Sciatic nerve (tissue), 2 donors: ENCODE measurements around the gene MORF4L1. TPM values are rescaled to one million over a fixed set of nuclear protein-coding genes. Genes with fewer than 3 reads are reported as not detected.

Experiments used
- ATAC-seq: fragments of 200-7000 bp; cut with Tn5 transposase; one replicate; pipeline ENCODE4 v1.9.1; 2020; ENCODE audit warnings: mild to moderate bottlenecking, moderate library complexity
- DNase-seq: peaks from one replicate; pipeline ENCODE4 v3.0.0-alpha.2; 2020; ENCODE audit warnings: low spot score
- intact Hi-C: fragments of 100-400 bp; cut with DNase I; formaldehyde crosslinking; loops from one replicate; pipeline ENCODE4 v1.14.2; 2022
- total RNA-seq: library from RNA; stranded (reverse); fragmentation: NEBNext Ultra II Directional; extraction: Animal tissue kit (Norgen Biotek cat#: 25700); gene quantifications from one replicate; pipeline ENCODE4 v1.2.1, GENCODE V29; 2021
- donor health status: DM: no; HTN: no; CAD: no.
- donor health status: DM: no; HTN: no; CAD: no.

The MORF4L1 gene
- total RNA-seq, 1 donor from 2014 or later, result 342 TPM

DNA sequence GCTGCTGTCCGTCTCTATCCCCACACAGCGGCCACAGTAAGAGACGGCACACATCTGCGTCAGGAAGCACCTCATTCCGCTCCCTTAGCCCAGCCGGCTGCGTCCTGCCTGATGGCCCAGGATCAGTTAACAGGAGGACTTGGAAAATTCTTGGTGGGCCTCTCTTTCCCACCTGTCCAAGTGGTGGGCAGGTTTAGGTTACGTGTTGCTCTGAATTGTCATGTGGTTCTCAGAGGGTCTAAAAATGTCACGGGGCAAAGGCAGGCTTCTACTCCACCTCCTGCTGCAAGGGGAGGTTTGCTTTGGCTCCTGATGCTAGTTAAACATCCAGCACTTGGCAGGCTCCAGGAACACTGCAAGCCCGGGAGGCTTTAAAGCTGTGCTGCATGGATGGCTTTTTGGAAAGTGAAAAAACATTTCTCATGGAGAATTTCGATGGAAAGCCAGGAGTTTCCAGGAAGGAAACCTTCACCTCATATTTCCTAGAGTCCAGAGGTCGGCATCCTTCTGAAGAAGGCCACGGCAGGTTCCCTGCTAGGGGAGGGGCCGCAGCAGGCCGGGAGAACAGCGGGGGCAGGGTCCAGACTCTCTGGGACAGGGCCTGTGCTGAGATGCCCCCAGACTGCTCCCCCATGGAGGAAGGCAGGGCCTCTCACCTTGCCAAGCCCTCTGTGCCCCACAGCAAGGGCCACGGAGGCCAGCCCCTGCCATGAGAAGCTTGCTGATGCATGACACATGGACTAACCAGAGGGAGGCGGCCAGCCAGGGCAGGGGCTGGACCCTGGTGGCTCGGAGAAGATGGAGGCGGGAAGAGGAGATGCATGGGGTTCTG is 61.3 kb downstream of the MORF4L1 start:
- DNase-seq, result no peak
- ATAC-seq, result peak; percentile 77
- intact Hi-C loops, result no loop called here

DNA sequence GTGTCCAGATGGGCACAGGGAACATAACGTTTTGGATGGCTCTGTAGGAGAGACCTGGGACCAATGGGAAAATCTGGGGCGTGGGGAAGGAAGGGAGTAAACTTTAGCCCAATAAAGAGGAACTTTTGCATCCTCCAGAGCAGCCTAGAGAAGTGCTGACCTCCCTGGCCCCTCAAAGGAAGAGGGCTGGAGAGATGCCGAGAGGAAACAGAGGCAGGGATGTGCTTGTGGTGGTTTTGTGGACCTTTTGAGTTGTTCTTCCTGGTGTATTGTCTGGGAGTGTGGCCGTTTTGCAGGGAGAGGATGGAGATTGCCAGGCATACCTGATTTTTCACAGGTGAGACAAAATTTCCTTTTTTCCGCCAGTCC is 61.9 kb downstream of the MORF4L1 start:
- DNase-seq (no peak), ATAC-seq (no peak)
- intact Hi-C loops, result no loop called here

DNA sequence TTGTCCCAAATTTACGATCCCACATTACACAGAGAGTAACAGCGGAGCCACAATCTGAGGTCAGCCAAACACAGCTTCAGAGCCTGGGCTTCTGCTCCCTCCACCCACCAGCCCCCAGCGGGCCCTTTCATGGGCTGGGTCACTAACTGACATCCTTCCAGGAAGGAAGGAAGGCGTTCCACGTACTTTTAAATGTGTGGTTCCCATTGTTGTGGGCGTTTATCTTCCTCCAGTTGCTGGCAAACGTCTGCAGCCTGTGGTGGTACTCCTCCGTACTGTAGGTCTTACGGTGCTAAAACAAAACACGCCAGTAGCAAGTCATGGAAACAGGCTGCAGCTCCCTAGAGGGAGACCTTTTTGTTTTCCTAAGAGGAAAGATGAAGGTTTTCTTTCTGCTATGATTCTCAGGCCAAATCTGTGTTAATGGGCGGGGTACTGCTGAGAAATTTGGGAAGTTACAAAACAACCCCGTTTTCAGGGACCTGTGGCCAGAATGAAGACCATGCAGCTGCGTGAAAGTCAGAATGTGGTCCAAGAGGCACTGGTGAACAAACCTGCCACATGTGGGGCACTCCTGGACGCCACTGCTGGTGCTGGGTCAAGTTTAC is 64.5 kb downstream of the MORF4L1 start:
- ATAC-seq (peak; percentile 76), DNase-seq (no peak)
- intact Hi-C loops, result no loop called here

DNA sequence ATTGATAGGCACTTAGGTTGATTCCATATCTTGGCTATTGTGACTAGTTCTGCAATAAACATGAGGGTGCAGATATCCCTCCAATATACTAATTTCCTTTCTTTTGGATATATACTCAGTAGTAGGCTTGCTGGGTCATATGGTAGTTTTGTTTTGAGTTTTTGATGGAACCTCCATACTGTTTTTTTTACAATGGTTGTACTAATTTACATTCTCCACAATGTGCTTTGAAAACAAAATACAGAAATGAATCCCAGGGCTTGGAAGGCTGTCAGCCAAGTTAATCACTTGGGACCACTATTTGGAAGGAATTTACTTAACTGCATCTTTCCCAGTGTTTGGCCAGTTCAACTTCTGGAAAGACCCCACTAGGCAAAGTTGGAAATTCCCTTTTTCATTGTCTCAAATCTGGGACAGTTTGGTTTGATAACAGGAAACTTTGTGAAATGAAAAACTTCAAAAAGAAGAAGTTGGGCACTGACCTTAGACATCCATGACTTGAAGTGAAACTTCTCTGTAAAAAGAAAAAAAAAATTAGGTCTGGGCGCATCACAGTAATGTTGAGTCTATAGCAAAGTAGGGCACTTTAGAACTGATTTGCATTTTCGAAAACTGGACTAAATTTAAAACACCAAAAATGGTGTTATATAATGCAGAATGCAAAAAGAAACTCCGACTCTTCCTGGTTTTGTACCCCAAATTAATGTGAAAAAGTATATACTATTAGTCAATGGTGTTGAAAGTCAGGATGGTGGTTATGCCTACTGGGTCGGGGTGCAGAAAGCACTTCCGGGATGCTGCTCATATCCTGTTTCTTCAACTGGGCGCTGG is 66.2 kb downstream of the MORF4L1 start:
- intact Hi-C loops, result no loop called here
- ATAC-seq (no peak), DNase-seq (no peak)

DNA sequence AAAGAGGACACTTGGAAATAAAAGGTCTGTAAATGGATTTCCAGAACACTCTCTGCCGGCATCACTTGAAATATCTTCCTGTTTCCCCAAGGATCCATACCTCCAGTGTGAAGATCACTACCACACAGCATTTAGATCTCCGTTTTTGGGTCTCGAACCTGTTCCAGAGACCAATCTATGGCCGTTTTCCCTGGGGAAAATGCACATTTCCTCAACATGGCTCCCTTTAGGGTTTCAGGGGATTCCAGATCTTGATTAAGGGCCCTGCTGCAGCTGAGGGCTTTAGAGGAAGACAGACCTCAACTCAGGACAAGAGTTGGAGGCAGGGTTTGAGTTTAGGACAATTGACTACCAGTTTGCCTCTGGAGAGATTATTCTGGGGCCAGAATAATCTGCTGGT is 70.1 kb downstream of the MORF4L1 start:
- no peak for ATAC-seq
- no peak for DNase-seq
- intact Hi-C loops, result no loop called here

DNA sequence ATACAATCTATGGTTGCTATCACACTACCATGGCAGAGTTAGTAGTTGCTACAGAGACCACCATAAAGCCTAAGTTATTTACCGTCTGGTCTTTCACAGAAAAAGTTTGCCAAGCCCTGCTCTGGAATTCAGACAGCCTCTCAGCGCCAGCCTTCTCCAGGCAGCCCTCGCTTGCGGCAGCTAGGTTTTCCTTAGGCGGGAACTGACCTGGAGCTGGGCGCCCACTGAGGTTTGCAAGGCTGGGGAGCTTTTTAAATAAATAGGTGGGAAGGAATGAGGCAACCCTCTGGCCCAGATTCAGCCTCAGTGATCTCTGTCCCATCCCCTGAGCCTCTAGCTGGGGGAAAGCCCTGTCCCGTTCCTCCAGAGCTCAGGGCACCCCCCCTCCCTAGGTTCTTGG is 71.0 kb downstream of the MORF4L1 start:
- DNase-seq (no peak), ATAC-seq (peak; percentile 41)
- intact Hi-C loops, result no loop called here

DNA sequence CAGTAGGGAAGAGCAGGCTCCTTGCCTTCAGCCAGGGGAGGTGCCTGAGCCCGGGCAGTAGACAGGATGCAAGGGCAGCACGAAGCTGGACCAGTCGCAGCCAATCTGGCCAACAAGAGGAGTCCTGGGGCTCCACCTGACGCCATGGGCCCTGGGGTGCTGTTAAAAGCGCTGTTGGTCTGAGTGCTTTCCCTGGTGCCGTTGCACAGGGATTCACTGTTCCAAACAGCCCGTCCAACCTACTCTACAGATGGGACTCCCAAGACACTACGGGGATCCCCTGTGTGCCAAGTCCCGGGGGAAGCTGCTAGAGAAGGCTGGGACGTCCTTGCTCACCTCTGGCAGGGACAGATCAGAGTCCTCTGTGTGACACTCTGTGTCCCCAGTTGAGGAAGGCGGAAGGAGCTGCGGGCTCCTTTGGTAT is 71.5 kb downstream of the MORF4L1 start:
- intact Hi-C loops, result no loop called here
- peak; percentile 53 for ATAC-seq
- DNase-seq, result no peak

DNA sequence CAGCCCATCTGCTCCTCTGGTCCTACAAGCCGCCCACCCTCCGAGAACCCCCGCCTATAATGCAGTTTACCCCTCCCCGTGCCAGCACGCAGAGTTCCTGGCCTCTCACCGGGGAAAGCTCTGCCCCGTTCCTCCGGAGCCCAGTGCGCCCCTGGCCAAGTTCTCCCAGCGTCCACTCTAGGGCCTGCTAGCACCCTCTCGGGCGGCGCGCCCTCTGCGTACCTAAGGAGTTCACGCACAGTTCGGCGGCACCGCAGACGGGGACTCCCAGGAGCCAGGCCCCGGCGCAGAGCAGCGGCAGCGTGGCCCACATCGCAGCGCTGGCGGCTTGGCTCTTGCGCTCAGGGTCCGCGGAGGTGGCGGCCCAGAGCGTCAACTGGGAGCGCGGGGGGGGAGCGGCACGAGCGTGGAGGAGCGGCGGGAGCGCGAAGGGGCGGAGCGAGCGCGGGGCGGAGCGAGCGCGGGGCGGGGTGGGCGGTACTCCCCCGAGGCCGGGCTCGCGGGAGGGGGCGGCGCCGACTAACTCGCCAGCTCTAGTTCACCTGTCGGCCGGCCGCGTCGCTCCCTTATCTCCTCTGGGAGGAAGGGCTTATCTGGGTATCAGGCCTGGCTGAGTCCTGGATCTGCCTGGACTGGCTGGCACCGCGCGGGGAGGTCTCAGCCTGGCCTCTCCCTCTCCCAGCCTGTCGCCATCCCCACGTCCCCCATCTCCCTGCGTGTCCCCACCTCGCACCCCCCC is 72.1 kb downstream of the MORF4L1 start, which contains the start of gene CTSH:
Gene CTSH (minus strand): TSS at position 378 of the 739 bp plus-strand sequence. CDS start 65 bp downstream, at position 313.
- DNase-seq (peak; percentile 85), ATAC-seq (peak; percentile 88)
- intact Hi-C loops, result no loop called here

DNA sequence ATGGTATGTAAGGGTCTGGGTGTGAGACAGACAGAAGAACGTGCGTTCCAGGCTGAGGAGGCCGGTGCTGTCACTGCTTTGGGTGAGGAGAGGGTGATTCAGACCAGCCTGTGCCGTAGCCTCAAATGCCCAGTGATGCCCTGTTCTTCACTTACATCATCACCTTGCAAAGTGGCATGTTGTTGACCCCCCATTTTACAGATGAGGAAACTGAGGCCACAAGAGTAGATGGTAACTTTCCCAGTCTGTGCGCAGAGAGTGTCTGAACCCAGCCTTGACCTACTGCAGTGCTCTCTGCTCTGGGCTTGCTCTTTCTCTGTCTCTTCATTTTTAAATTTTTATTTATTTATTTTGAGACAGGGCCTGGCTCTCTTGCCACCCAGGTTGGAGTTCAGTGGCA is 73.8 kb downstream of the MORF4L1 start:
- intact Hi-C loops, result no loop called here
- no peak for DNase-seq
- ATAC-seq, result no peak

DNA sequence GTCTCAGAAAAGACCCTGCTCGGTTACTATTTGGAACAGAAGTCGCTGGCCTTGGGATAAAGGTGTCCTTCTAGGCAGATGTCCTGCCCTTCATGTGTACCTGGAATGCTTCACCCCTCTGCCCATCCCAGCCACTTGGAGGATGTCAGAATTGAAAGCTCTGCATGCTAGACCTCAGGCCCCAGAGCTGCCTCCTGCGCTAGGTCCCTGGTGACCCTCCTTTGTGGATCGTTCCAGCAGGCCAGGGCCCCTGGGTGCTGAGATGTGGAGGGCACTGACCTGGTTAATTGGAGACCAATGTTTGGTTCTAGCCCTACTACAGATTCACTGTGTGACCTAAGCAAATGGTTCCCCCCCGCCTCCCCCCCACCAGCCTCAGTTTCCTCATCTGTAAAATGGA is 74.8 kb downstream of the MORF4L1 start:
- intact Hi-C loops, result no loop called here
- ATAC-seq (no peak), DNase-seq (no peak)

Other genes with a start within 250 kb of the MORF4L1 start
- not detected for gene CHRNB4, start 231.7 kb upstream of the MORF4L1 start, total RNA-seq
- gene ADAMTS7, start 61.4 kb upstream of the MORF4L1 start, total RNA-seq, result 16.6 TPM
- 81.6 TPM for gene CTSH, start 72.2 kb downstream of the MORF4L1 start, total RNA-seq
- 3.0 TPM for gene RASGRF1, start 217.9 kb downstream of the MORF4L1 start, total RNA-seq